ENCODE data around the gene CUL3. TPM values are rescaled to one million over a fixed set of nuclear protein-coding genes. Genes with fewer than 3 reads are reported as not detected.
"Not testable (repeated sequence)": the region's sequence is repeated elsewhere in the genome, so short reads cannot be mapped to it uniquely, and the experiment has no call there.

CUL3 gene
- total RNA-seq, 2 donors from 2014 or later = 47.4 to 74.1 TPM

- H3K4me3 ChIP-seq = no peak overlapping the region
- H3K27me3 ChIP-seq (replicated peaks; ENCODE audit: insufficient read depth) = no peaks in the 10 kb centered on the region
- DNase-seq (ENCODE audit: low spot score) (no peak), ATAC-seq (ENCODE audit: insufficient number of reproducible peaks, low FRiP score, low read depth) (no peak)
- H3K27ac ChIP-seq = peak overlapping the region; percentile 33 to 54
- H3K4me1 ChIP-seq (ENCODE audit: control insufficient read depth in 1 of 2, low read depth in 2 of 2) = peaks cover 44 to 64% of the 10 kb centered on the region in 2 donors
- TF ChIP-seq, protein P1, sequence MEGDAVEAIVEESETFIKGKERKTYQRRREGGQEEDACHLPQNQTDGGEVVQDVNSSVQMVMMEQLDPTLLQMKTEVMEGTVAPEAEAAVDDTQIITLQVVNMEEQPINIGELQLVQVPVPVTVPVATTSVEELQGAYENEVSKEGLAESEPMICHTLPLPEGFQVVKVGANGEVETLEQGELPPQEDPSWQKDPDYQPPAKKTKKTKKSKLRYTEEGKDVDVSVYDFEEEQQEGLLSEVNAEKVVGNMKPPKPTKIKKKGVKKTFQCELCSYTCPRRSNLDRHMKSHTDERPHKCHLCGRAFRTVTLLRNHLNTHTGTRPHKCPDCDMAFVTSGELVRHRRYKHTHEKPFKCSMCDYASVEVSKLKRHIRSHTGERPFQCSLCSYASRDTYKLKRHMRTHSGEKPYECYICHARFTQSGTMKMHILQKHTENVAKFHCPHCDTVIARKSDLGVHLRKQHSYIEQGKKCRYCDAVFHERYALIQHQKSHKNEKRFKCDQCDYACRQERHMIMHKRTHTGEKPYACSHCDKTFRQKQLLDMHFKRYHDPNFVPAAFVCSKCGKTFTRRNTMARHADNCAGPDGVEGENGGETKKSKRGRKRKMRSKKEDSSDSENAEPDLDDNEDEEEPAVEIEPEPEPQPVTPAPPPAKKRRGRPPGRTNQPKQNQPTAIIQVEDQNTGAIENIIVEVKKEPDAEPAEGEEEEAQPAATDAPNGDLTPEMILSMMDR (IDR thresholded peaks at IDR 0.05) = no peak
- no peaks in the 10 kb centered on the region for H3K36me3 ChIP-seq
- H3K9me3 ChIP-seq = no peaks in the 10 kb centered on the region
Observed at GRCh38 chr2:224520064-224520463, 65.1 kb downstream of the CUL3 start.

- Histone ChIP-seq H3K4me1 (ENCODE audit: control insufficient read depth in 1 of 2, low read depth in 2 of 2) (peaks cover 39 to 60% of the 10 kb centered on the region in 2 donors), H3K9me3 (no peaks in the 10 kb centered on the region), H3K27me3 (replicated peaks; ENCODE audit: insufficient read depth) (no peaks in the 10 kb centered on the region), H3K4me3 (no peak overlapping the region), H3K27ac (peak overlapping the region in 1 of 2 donors; percentile 28), H3K36me3 (no peaks in the 10 kb centered on the region)
- TF ChIP-seq, protein P1 (IDR thresholded peaks at IDR 0.05) = no peak
- DNase-seq (ENCODE audit: low spot score) = no peak
- ATAC-seq (ENCODE audit: insufficient number of reproducible peaks, low FRiP score, low read depth) = no peak
Observed at GRCh38 chr2:224518806-224519580, 66.2 kb downstream of the CUL3 start.

DNA sequence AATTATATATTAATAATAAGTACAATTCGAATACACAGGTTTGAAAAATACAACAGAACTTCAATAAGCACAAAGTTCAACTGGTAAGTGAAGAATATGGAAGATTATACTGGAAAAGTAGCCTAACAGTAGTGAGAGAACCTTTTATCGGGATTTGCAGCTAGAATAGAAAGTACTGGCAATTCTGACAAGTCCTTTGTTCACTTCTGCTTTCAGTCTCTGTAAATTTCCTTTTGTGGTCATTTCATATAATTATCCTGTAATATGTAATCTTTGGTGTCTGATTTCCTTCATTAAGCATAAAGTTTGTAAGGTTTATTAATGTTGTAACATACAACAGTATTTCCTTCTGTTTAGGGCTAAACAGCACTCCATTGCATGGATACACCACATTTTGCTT, 67.2 kb downstream of the CUL3 start:
- Histone ChIP-seq H3K27ac (no peak overlapping the region), H3K4me3 (no peak overlapping the region), H3K27me3 (replicated peaks; ENCODE audit: insufficient read depth) (no peaks in the 10 kb centered on the region), H3K36me3 (no peaks in the 10 kb centered on the region), H3K4me1 (ENCODE audit: control insufficient read depth in 1 of 2, low read depth in 2 of 2) (peaks cover 41 to 57% of the 10 kb centered on the region in 2 donors), H3K9me3 (no peaks in the 10 kb centered on the region)
- DNase-seq (ENCODE audit: low spot score) = no peak
- TF ChIP-seq, protein P1 (IDR thresholded peaks at IDR 0.05) = no peak
- no peak for ATAC-seq (ENCODE audit: insufficient number of reproducible peaks, low FRiP score, low read depth)

DNA sequence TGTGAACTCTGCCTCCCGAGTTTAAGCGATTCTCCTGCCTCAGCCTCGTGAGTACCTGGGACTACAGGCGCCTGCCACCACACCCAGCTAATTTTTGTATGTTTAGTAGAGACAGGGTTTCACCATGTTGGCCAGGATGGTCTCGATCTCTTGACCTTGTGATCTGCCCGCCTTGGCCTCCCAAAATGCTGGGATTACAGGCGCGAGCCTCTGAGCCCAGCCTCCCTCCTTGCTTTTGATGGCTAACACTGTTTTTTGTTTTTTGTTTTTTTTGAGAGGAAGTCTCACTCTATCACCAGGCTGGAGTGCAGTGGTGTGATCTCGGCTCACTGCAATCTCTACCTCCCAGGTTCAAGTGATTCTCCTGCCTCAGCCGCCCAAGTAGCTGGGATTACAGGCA, 68.8 kb downstream of the CUL3 start:
- ATAC-seq (ENCODE audit: insufficient number of reproducible peaks, low FRiP score, low read depth); H3K27ac ChIP-seq; H3K4me3 ChIP-seq; DNase-seq (ENCODE audit: low spot score); H3K36me3 ChIP-seq; H3K27me3 ChIP-seq (replicated peaks; ENCODE audit: insufficient read depth); H3K9me3 ChIP-seq: not testable (repeated sequence)
- H3K4me1 ChIP-seq (ENCODE audit: control insufficient read depth in 1 of 2, low read depth in 2 of 2) = peaks cover 39 to 52% of the 10 kb centered on the region in 2 donors

DNA sequence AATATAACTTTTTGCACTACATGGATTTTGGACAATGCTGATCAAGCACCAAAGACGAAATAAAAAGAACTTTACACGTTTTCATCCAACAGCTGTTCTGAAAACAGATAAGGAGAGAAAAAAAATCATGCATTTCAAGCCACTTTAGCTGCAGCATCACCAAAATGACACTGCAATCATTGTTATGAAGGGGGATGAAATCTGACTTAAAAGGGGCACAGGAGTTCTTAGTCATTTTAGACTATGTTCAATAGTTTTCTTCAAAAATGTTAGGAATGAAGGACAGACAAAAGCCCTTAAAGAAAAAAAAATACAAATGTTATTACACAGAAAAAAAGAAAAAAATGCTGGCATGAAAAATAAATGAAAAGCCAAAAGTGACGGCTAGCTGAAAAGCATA, 71.2 kb downstream of the CUL3 start:
- Histone ChIP-seq H3K27ac (no peak overlapping the region), H3K9me3 (no peaks in the 10 kb centered on the region), H3K4me1 (ENCODE audit: control insufficient read depth in 1 of 2, low read depth in 2 of 2) (peaks cover 24 to 44% of the 10 kb centered on the region in 2 donors), H3K4me3 (no peak overlapping the region), H3K36me3 (no peaks in the 10 kb centered on the region), H3K27me3 (replicated peaks; ENCODE audit: insufficient read depth) (no peaks in the 10 kb centered on the region)
- TF ChIP-seq, protein P1 (IDR thresholded peaks at IDR 0.05) = no peak
- DNase-seq (ENCODE audit: low spot score) (no peak), ATAC-seq (ENCODE audit: insufficient number of reproducible peaks, low FRiP score, low read depth) (no peak)

Data from thoracic aorta (tissue), 2 donors.